ENCODE data around the gene BTBD9. TPM values are rescaled to one million over a fixed set of nuclear protein-coding genes. Genes with fewer than 3 reads are reported as not detected.

BTBD9 gene
- total RNA-seq, 2 experiments from 2014 or later: 6.8 to 7.0 TPM

DNA sequence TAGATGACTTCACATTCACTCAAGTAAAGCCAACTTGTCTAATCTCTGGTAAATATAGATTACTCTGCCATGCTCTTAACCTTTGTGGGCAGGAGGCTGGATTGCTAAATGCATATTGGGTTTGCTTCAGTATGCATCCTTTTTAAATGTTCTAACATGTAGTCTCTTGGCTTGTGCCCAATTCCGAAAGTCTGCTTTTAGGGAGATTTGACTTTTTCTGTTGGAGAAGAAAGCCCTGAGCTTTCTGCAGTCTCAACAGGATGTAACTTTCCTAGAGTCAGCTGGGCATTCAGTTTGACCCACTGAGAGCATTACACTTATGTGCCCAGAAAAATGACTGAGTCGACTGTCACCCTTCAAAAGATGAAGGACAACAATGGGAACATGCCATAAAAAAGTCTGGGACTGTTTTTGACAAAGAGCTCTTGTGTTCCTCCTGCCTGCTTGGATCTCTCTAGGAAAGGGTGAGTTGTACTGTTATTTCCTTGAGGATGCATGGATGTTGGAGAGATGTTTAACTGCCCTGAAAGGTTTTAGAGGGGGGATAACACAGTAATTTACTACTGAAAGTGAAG is 520.9 kb downstream of the BTBD9 start:
- no peaks in the 10 kb centered on the region for H3K27me3 Mint-ChIP-seq
- H3K27ac Mint-ChIP-seq: no peak overlapping the region
- peaks cover 2% of the 10 kb centered on the region for H3K9me3 Mint-ChIP-seq
- peaks cover 41% of the 10 kb centered on the region for H3K36me3 Mint-ChIP-seq
- H3K4me3 Mint-ChIP-seq: no peak overlapping the region
- DNase-seq: no peak
- H3K4me1 Mint-ChIP-seq: peaks cover 6% of the 10 kb centered on the region

Other genes with a start within 250 kb of the BTBD9 start
- gene GLO1, start 63.2 kb upstream of the BTBD9 start, total RNA-seq: 100 to 1,000 TPM; 163 to 168 TPM
- gene DNAH8, start 75.4 kb upstream of the BTBD9 start, total RNA-seq: under 1 TPM in 1 of 2 experiments, not detected in 1; 0.08 TPM